HEK293T (cell line): ENCODE results near the gene KRTAP12-1.

Source experiments
- ARNT ChIP-seq: fragments of 450-650 bp; IDR thresholded peaks from 2 replicates; pipeline ENCODE4 v1.6.1; 2017; ENCODE audit warnings: mild to moderate bottlenecking
- BHLHE40 ChIP-seq: fragments of 450-650 bp; IDR thresholded peaks from 2 replicates; pipeline ENCODE4 v1.6.1; 2016; ENCODE audit warnings: mild to moderate bottlenecking, moderate library complexity, borderline replicate concordance
- ELF4 ChIP-seq: fragments of 450-650 bp; IDR thresholded peaks from 2 replicates; pipeline ENCODE4 v1.6.1; 2017; ENCODE audit warnings: antibody characterized with exemption
- FOXA1 ChIP-seq: fragments of 450-650 bp; IDR thresholded peaks from 2 replicates; pipeline ENCODE4 v1.6.1; 2016; ENCODE audit warnings: mild to moderate bottlenecking
- FOXK2 ChIP-seq: fragments of 450-650 bp; IDR thresholded peaks from 2 replicates; pipeline ENCODE4 v1.6.1; 2016; ENCODE audit warnings: mild to moderate bottlenecking
- FOXM1 ChIP-seq: fragments of 450-650 bp; IDR thresholded peaks from 2 replicates; pipeline ENCODE4 v1.6.1; 2017; ENCODE audit warnings: mild to moderate bottlenecking, borderline replicate concordance
- LEF1 ChIP-seq: fragments of 450-650 bp; IDR thresholded peaks from 2 replicates; pipeline ENCODE4 v1.6.1; 2017; ENCODE audit warnings: mild to moderate bottlenecking, borderline replicate concordance
- NFRKB ChIP-seq: fragments of 450-650 bp; IDR thresholded peaks from 2 replicates; pipeline ENCODE4 v1.6.1; 2016; ENCODE audit warnings: mild to moderate bottlenecking, moderate library complexity
- SP1 ChIP-seq: fragments of 450-650 bp; IDR thresholded peaks from 2 replicates; pipeline ENCODE4 v1.6.1; 2017
- SUZ12 ChIP-seq: fragments of 450-650 bp; IDR thresholded peaks from 2 replicates; pipeline ENCODE4 v1.6.1; 2016; ENCODE audit warnings: mild to moderate bottlenecking
- TARDBP ChIP-seq: fragments of 450-650 bp; IDR thresholded peaks from 2 replicates; pipeline ENCODE4 v1.6.1; 2016
- ZNF384 ChIP-seq: fragments of 450-650 bp; IDR thresholded peaks from 2 replicates; pipeline ENCODE4 v1.6.1; 2016

DNA sequence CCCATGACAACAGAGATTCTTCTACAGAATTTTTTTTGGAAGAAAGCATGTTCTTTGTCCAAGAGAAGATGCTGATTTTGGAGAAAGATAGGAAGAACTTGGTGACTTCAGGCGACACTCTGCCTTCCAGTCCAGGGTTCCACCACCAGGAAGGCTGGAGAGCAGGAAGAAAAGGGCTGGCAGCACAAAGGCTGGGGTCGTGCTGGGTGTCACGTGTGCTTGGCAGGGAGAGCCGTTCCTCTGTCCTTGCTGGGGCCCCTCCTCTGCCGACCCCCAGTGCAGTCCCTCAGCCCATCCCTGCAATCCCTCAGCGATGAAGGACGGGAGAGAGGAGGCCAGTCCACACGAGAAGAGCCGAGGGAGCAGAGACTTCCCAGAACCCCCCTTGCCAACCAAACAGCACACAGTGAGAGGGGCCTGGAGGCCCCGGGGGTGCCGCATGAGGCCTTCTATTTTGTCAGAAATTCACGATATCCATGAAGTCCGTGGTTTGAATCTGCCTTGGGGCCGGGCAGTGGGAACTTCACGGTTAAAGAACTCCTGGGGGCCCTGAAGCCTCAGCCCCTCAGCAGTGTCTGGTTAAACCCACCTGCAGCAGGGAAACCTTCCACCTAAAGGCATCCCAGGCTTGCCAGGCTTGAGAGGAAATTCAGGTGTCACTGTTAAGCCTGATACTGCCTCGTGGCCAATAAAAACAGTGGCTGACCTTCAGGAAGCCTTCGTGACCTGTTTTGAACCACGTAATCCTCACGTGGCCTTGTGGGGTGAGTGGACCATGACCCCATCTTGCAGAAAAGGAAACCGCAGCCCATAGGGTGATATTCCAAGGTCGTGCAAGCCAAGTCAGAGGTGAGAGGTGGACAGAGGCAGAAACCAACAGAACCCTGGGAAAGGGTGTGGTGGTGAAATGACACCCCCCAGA lies 18.4 kb upstream of the KRTAP12-1 start:
- TF ChIP-seq ZNF384: no peak
- no peak for TF ChIP-seq BHLHE40
- no peak for TF ChIP-seq NFRKB
- no peak for TF ChIP-seq FOXK2
- no peak for TF ChIP-seq SP1
- TF ChIP-seq TARDBP: no peak
- TF ChIP-seq ELF4: no peak
- TF ChIP-seq FOXM1: no peak
- no peak for TF ChIP-seq SUZ12
- TF ChIP-seq LEF1: no peak
- TF ChIP-seq FOXA1: no peak
- no peak for TF ChIP-seq ARNT
